ENCODE measurements around the gene CHAMP1. TPM values are rescaled to one million over a fixed set of nuclear protein-coding genes. Genes with fewer than 3 reads are reported as not detected.

CHAMP1 gene
- polyA plus RNA-seq, 4 donors, result 31.4 to 42.8 (median 40.8) TPM

- DNase-seq (ENCODE audit: low read depth in 4 of 4, low spot score in 3 of 4), result no peak
Measured at GRCh38 chr13:114298866-114299265, 15.4 kb upstream of the CHAMP1 start.

GRCh38 chr13:114299604-114300305, 14.5 kb upstream of the CHAMP1 start:
- DNase-seq (ENCODE audit: low read depth in 4 of 4, low spot score in 3 of 4), result no peak

DNA sequence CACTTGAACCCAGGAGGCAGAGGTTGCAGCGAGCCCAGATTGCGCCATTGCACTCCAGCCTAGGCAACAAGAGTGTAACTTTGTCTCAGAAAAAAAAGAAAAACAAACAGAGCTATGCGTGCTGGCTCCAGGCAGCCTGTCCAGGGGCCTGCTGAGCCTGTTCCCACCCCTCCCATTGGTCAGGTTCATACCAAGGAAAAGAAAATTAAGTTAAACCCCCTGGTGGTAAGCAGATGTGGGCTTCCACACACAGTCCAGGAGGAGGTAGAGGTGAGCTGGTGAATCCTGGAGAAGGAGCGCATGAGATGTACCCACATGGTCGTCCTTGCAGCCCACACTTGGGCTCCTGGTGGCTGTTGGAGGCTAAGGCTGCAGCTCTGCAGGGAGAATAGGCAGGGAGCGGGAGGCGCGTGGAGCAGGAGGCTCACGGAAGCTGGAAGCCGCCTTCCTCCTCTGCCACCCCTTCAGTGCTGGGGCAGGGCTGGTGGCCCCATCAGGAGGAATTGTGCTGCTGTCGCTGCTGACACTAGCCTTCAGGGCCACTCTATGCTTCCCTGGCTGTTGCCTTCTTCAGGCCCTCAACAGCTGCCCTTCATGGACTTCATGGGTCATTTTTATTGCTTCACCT, 10.5 kb upstream of the CHAMP1 start:
- no peak for DNase-seq (ENCODE audit: low read depth in 4 of 4, low spot score in 3 of 4)

- no peak for DNase-seq (ENCODE audit: low read depth in 4 of 4, low spot score in 3 of 4)
Measured at GRCh38 chr13:114304346-114305034, 9.8 kb upstream of the CHAMP1 start.

DNA sequence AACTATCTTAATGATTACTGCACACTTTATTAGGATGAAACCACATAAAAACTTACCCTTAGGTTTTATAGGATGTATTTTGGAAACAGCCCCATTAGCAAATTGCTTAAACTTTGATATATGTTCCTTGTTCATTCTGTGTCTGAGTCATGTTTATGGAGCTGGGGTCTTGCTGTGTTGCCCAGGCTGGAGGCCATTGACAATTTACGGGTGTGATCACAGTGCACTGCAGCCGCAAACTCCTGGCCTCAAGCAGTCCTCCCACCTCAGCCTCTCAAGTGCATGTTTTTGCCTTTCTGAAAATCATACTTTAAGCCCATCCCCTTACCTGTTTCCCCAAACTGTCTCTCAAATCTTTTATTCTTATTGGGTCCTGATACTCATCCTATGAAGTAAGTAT, 5.2 kb upstream of the CHAMP1 start:
- no peak for DNase-seq (ENCODE audit: low read depth in 4 of 4, low spot score in 3 of 4)

- no peak for DNase-seq (ENCODE audit: low read depth in 4 of 4, low spot score in 3 of 4)
Measured at GRCh38 chr13:114309806-114310410, 4.4 kb upstream of the CHAMP1 start.

DNA sequence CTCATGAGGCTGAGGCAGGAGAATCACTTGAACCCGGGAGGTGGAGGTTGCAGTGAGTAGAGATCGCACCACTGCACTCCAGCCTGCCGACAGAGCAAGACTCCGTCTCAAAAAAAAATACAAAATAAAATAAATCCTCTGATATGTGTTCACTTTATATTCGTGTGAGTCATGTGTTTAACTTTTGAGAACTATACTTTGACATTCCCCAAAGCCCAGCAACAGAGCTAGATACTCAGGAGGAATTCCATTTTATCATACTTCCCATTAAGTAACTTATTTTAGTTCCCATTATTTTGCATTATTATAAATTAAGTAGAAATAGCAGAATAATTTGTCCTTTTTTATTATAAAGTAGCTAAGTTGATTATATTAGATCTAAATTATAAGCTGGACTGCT, 3.3 kb upstream of the CHAMP1 start:
- no peak for DNase-seq (ENCODE audit: low read depth in 4 of 4, low spot score in 3 of 4)

GRCh38 chr13:114311387-114311786, 2.9 kb upstream of the CHAMP1 start:
- no peak for DNase-seq (ENCODE audit: low read depth in 4 of 4, low spot score in 3 of 4)

GRCh38 chr13:114311908-114312307, 2.4 kb upstream of the CHAMP1 start:
- DNase-seq (ENCODE audit: low read depth in 4 of 4, low spot score in 3 of 4), result no peak

DNA sequence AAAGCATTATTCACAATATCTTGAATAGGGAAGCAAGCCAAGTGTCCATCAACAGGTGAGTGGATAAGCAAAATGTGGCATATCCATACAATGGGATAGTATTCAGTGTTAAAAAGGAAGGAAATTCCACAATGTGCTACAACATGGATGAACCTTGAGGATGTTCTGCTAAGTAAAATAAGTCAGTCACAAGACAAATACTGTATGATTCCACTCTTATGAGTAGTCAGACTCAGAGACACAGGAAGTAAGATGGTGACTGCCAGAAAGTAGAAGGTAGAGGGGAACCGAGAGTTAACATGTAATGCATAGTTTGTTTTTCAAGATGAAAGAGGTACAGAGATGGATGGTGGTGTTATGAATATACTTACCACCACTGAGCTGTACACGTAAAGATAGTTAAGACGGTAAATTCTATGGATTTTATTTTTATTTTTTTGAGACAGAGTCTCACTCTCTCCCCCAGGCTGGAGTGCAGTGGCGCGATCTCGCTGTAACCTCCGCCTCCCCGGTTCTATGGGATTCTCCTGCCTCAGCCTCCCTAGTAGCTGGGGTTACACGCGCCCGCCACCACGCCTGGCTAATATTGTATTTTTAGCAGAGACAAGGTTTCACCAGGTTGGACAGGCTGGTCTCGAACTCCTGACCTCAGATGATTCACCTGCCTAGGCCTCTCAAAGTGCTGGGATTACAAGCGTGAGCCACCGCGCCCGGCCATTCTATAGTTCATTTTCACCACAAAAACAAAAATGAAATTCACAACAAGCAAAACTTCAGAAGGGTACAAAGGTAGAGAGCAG, 1.0 kb upstream of the CHAMP1 start:
- DNase-seq (ENCODE audit: low read depth in 4 of 4, low spot score in 3 of 4), result no peak

GRCh38 chr13:114315074-114315785, 927 bp downstream of the CHAMP1 start:
- DNase-seq (ENCODE audit: low read depth in 4 of 4, low spot score in 3 of 4), result no peak

DNA sequence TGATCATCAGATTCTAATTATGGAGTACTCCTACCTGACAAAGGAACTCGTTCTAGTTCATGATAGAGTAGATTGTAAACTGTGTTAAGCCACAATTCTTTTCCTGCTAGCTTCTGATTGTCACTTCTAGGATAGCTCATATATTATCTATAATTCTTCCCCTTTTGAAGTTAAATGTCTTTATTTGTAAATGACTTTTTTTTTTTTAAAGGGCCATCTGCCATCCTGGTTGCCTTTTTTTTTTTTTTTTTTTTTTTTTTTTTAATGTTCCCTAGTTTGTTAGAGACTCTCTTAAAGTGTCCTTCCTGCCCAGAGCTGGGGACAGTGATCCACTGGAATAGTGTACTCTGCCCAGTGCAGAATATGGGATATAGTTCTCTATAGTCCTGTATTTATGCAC, 4.3 kb downstream of the CHAMP1 start:
- DNase-seq (ENCODE audit: low read depth in 4 of 4, low spot score in 3 of 4), result no peak

GRCh38 chr13:114319441-114319913, 5.2 kb downstream of the CHAMP1 start:
- no peak for DNase-seq (ENCODE audit: low read depth in 4 of 4, low spot score in 3 of 4)

DNA sequence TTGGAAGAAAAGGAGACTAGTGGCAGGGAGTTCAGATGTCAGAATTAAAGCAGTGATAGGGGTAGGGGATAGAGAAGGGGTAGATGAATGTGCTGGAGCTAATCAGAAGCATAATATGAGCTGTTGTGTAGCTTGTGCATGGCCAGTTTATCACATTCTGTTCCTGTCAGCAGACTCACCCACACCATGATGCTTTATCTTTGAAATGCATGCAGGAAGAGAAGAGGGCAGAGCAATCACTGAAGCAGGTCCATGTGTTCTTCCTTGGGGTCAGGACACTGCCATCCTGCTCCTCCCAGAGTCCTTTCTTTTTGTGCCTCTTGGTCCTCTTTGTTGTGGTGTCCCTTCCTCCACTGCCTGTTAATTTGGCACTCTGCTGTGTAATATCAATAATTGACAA, 5.8 kb downstream of the CHAMP1 start:
- no peak for DNase-seq (ENCODE audit: low read depth in 4 of 4, low spot score in 3 of 4)

GRCh38 chr13:114321256-114321655, 7.0 kb downstream of the CHAMP1 start:
- DNase-seq (ENCODE audit: low read depth in 4 of 4, low spot score in 3 of 4), result no peak

DNA sequence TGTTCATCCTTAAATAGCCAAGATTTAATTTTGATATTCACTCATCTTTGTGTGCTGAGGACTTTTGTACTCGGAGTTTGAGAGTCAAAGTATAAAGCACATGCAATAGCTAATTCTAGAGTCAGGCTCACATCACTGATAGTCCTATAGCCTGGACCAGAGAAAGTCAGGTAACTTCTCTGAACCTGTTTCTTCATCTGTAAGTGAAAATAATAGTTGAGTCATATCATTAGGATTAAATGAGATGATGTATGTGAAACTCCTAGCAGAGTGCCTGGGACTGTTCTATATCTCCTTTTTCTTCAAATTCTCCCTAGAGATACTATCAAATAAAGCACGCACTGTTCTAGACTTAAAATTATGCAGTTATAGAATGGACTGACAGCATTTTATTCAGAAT, 9.0 kb downstream of the CHAMP1 start:
- no peak for DNase-seq (ENCODE audit: low read depth in 4 of 4, low spot score in 3 of 4)

DNA sequence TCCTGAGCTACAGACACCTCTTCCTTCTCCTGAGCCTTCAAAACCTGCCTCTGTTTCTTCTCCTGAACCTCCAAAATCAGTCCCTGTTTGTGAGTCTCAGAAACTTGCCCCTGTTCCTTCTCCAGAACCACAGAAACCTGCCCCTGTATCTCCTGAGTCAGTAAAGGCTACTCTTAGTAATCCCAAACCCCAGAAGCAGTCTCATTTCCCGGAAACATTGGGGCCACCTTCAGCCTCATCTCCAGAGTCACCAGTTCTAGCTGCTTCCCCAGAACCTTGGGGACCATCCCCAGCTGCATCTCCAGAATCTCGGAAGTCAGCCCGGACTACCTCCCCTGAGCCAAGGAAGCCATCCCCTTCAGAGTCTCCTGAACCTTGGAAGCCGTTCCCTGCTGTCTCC, 10.0 kb downstream of the CHAMP1 start:
- DNase-seq (ENCODE audit: low read depth in 4 of 4, low spot score in 3 of 4), result no peak

DNA sequence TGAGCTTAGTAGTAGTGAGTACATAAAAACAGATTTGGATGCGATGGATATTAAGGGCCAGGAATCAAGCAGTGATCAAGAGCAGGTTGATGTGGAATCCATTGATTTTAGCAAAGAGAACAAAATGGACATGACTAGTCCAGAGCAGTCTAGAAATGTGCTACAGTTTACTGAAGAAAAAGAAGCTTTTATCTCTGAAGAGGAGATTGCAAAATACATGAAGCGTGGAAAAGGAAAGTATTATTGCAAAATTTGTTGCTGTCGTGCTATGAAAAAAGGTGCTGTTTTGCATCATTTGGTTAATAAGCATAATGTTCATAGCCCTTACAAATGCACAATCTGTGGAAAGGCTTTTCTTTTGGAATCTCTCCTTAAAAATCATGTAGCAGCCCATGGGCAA, 11.4 kb downstream of the CHAMP1 start:
- no peak for DNase-seq (ENCODE audit: low read depth in 4 of 4, low spot score in 3 of 4)

GRCh38 chr13:114328034-114328433, 13.7 kb downstream of the CHAMP1 start:
- no peak for DNase-seq (ENCODE audit: low read depth in 4 of 4, low spot score in 3 of 4)

GRCh38 chr13:114328595-114328994, 14.3 kb downstream of the CHAMP1 start:
- DNase-seq (ENCODE audit: low read depth in 4 of 4, low spot score in 3 of 4), result no peak

Data from right renal pelvis (tissue), 4 donors.